ENCODE measurements around the gene ARL6IP6.
"Not testable (repeated sequence)": the region's sequence is repeated elsewhere in the genome, so short reads cannot be mapped to it uniquely, and the experiment has no call there.

GRCh38 chr2:152737509-152737908 is 19.1 kb downstream of the ARL6IP6 start:
- TF ChIP-seq, protein P1, sequence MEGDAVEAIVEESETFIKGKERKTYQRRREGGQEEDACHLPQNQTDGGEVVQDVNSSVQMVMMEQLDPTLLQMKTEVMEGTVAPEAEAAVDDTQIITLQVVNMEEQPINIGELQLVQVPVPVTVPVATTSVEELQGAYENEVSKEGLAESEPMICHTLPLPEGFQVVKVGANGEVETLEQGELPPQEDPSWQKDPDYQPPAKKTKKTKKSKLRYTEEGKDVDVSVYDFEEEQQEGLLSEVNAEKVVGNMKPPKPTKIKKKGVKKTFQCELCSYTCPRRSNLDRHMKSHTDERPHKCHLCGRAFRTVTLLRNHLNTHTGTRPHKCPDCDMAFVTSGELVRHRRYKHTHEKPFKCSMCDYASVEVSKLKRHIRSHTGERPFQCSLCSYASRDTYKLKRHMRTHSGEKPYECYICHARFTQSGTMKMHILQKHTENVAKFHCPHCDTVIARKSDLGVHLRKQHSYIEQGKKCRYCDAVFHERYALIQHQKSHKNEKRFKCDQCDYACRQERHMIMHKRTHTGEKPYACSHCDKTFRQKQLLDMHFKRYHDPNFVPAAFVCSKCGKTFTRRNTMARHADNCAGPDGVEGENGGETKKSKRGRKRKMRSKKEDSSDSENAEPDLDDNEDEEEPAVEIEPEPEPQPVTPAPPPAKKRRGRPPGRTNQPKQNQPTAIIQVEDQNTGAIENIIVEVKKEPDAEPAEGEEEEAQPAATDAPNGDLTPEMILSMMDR (conservative IDR thresholded peaks at IDR 0.05; ENCODE audit: low read depth, low read length), result not testable (repeated sequence)
- not testable (repeated sequence) for TF ChIP-seq EZH2 (IDR thresholded peaks at IDR 0.05; ENCODE audit: borderline replicate concordance, low read depth, low read length, poor library complexity, severe bottlenecking)
